ENCODE measurements around the gene CERK. TPM values are rescaled to one million over a fixed set of nuclear protein-coding genes. Genes with fewer than 3 reads are reported as not detected.

The CERK gene
- total and polyA plus RNA-seq, 2 of the 8 experiments (the other 6 are each of a cell fraction or from before 2014, with no cell fraction given) = 26.6 to 59.0 TPM

GRCh38 chr22:46673662-46674236 is 64.3 kb downstream of the CERK start:
- no peaks in the 10 kb centered on the region for H3K79me1 ChIP-seq (ENCODE audit: low read depth, low read length)
- peaks cover 2 to 3% of the 10 kb centered on the region in 2 experiments for H4K20me1 ChIP-seq (replicated peaks in 1 of 2; ENCODE audit: control insufficient read depth in 1 of 2, insufficient read depth in 2 of 2, low read length in 2 of 2)
- no peak overlapping the region for H4K5ac ChIP-seq (ENCODE audit: insufficient read length, low read depth, low read length)
- H3K9ac ChIP-seq (replicated peaks in 1 of 4; ENCODE audit: extremely low read depth in 1 of 4, low read depth in 3 of 4, low read length in 3 of 4) = no peak overlapping the region
- no peak overlapping the region for H2BK15ac ChIP-seq (ENCODE audit: low read length)
- CTCF ChIA-PET (ENCODE audit: partially characterized antibody) = interaction anchor here (0.8 to 1.1 kb wide), 2 partner anchors 33 to 110 kb away, joined by 3 to 4 read pairs; no protein-coding TSS in a partner anchor
- WGBS, 2 experiments (ENCODE audit: extremely low coverage in 1 of 2, insufficient coverage in 1 of 2, insufficient read length in 1 of 2, insufficient replicate concordance in 2 of 2, low coverage in 1 of 2, low lambda C conversion rate in 2 of 2, missing lambda C conversion rate in 1 of 2) = 94% methylated on average over 31 of the region's 32 CpGs; no CpG with 5 or more reads in 1 of the 2 experiments
- H3K36me3 ChIP-seq (ENCODE audit: control insufficient read depth in 2 of 4, insufficient read depth in 4 of 4, low read length in 3 of 4) = no peaks in the 10 kb centered on the region; a peak in 1 of 8 replicates
- no peaks in the 10 kb centered on the region for H3K4me1 ChIP-seq (replicated peaks in 1 of 4; ENCODE audit: control insufficient read depth in 3 of 4, insufficient read depth in 4 of 4, low read length in 3 of 4)
- H3K56ac ChIP-seq (replicated peaks; ENCODE audit: insufficient read length, low read depth, low read length) = no peak overlapping the region
- H3K14ac ChIP-seq (ENCODE audit: insufficient read length) = no peak overlapping the region
- H3K27ac ChIP-seq (ENCODE audit: low read depth, low read length) = no peak overlapping the region
- H3K9me3 ChIP-seq (ENCODE audit: insufficient read depth in 2 of 2, low read depth in 1 of 2, low read length in 1 of 2) = no peaks in the 10 kb centered on the region
- H3K79me2 ChIP-seq (ENCODE audit: control insufficient read depth in 1 of 2, insufficient read depth in 2 of 2, low read length in 2 of 2) = no peaks in the 10 kb centered on the region
- POLR2A ChIA-PET (ENCODE audit: partially characterized antibody) = interaction anchor here (0.6 kb wide), 1 partner anchor 296 kb away, joined by 3 read pairs; no protein-coding TSS in a partner anchor
- no peak overlapping the region for H3K4me2 ChIP-seq (ENCODE audit: insufficient read depth in 1 of 2, low read depth in 2 of 2, low read length in 2 of 2)
- H2AFZ ChIP-seq (ENCODE audit: low read length) = no peak overlapping the region
- H2BK12ac ChIP-seq (ENCODE audit: low read depth, low read length) = no peak overlapping the region
- DNase-seq (ENCODE audit: low read depth in 1 of 2, low spot score in 2 of 2) = no peak
- H3K4me3 ChIP-seq (ENCODE audit: extremely low read depth in 1 of 4, insufficient read depth in 2 of 4, low read depth in 3 of 4, low read length in 4 of 4) = no peak overlapping the region
- H4K91ac ChIP-seq (replicated peaks; ENCODE audit: insufficient read length, low read length) = no peak overlapping the region
- H3K23ac ChIP-seq (ENCODE audit: insufficient read length) = no peak overlapping the region
- H3K4ac ChIP-seq (replicated peaks; ENCODE audit: insufficient read length, low read depth, low read length) = no peak overlapping the region
- no peak overlapping the region for H2BK120ac ChIP-seq (replicated peaks; ENCODE audit: low read depth, low read length)
- H2AK5ac ChIP-seq (ENCODE audit: low read depth, low read length) = no peak overlapping the region
- no peak overlapping the region for H2BK20ac ChIP-seq (ENCODE audit: low read length)
- H4K8ac ChIP-seq (ENCODE audit: extremely low read depth, insufficient read depth, low read length) = 0 out of 2 replicates have a peak overlapping the region, but pooled peaks have one; percentile 25
- H3K23me2 ChIP-seq (ENCODE audit: low read depth, low read length) = no peaks in the 10 kb centered on the region
- H3K18ac ChIP-seq (ENCODE audit: extremely low read depth, low read length) = no peak overlapping the region
- no peaks in the 10 kb centered on the region for H3K27me3 ChIP-seq (replicated peaks in 1 of 4; ENCODE audit: control insufficient read depth in 3 of 4, extremely low read depth in 1 of 4, insufficient read depth in 3 of 4, low read length in 3 of 4)
- H2BK5ac ChIP-seq (ENCODE audit: low read depth, low read length) = no peak overlapping the region
- FAIRE-seq = no peak
- TF ChIP-seq CTBP2 (IDR thresholded peaks at IDR 0.05; ENCODE audit: borderline replicate concordance, insufficient read depth, insufficient read length, low read length) (no peak), SIRT6 (IDR thresholded peaks at IDR 0.05; ENCODE audit: low read length) (no peak), EGR1 (IDR thresholded peaks at IDR 0.05; ENCODE audit: borderline replicate concordance, low read depth, low read length) (no peak), MAFK (IDR thresholded peaks at IDR 0.05; ENCODE audit: low read depth, low read length) (no peak)

Data from H1 (cell line).